ENCODE data around the gene SEC22A. TPM values are rescaled to one million over a fixed set of nuclear protein-coding genes. Genes with fewer than 3 reads are reported as not detected.

SEC22A gene
- total and polyA plus RNA-seq, 4 donors = 6.9 to 47.7 (median 11.9) TPM

DNA sequence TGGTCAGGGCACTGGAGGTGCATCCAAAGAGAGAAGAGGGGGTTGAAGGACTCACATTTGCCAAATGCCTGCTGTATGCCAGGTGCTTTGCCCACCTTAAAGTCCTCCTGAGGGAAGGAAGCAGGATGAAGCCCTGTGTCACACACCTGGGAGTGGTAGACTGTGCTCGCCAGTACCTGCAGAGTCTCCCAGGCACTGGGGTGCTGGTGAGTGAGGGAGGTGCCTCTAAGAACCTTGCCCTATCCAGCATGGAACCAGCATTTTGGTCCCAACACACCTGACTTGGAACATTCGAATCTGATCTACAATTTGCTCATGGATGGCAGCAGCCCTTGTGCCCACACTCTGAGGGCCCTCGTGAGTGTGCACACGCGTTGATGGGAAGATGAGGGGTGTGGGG is 76.7 kb downstream of the SEC22A start:
- Histone ChIP-seq H3K9ac (ENCODE audit: insufficient read depth in 1 of 2, low read length in 2 of 2) (no peak overlapping the region), H3K27ac (ENCODE audit: low read depth in 1 of 2, low read length in 1 of 2) (no peak overlapping the region), H3K4me3 (no peak overlapping the region), H3K36me3 (ENCODE audit: control insufficient read depth in 4 of 4, insufficient read depth in 4 of 4, low read length in 4 of 4) (peaks cover 0 to 4% (median 0%) of the 10 kb centered on the region in 4 donors), H3K9me3 (ENCODE audit: control insufficient read depth in 4 of 4, insufficient read depth in 3 of 4, low read length in 3 of 4) (no peaks in the 10 kb centered on the region), H3K27me3 (ENCODE audit: control insufficient read depth in 3 of 3, insufficient read depth in 3 of 3, low read length in 2 of 3) (no peaks in the 10 kb centered on the region), H3K4me1 (ENCODE audit: control insufficient read depth in 5 of 5, insufficient read depth in 5 of 5, low read length in 5 of 5) (peaks cover 0 to 7% (median 0%) of the 10 kb centered on the region in 5 donors)
- ATAC-seq (ENCODE audit: insufficient read depth, low FRiP score) = no peak
- 89 to 92% methylated on average over 5 of the region's 5 CpGs for WGBS, 2 donors
- no peak for DNase-seq
- TF ChIP-seq, protein P1, sequence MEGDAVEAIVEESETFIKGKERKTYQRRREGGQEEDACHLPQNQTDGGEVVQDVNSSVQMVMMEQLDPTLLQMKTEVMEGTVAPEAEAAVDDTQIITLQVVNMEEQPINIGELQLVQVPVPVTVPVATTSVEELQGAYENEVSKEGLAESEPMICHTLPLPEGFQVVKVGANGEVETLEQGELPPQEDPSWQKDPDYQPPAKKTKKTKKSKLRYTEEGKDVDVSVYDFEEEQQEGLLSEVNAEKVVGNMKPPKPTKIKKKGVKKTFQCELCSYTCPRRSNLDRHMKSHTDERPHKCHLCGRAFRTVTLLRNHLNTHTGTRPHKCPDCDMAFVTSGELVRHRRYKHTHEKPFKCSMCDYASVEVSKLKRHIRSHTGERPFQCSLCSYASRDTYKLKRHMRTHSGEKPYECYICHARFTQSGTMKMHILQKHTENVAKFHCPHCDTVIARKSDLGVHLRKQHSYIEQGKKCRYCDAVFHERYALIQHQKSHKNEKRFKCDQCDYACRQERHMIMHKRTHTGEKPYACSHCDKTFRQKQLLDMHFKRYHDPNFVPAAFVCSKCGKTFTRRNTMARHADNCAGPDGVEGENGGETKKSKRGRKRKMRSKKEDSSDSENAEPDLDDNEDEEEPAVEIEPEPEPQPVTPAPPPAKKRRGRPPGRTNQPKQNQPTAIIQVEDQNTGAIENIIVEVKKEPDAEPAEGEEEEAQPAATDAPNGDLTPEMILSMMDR (IDR thresholded peaks at IDR 0.05; ENCODE audit: control extremely low read depth, extremely low read depth) = no peak

GRCh38 chr3:123279121-123279520 is 77.4 kb downstream of the SEC22A start:
- WGBS, 2 donors = 77% methylated on average over 7 of the region's 7 CpGs
- Histone ChIP-seq H3K27me3 (ENCODE audit: control insufficient read depth in 3 of 3, insufficient read depth in 3 of 3, low read length in 2 of 3) (no peaks in the 10 kb centered on the region), H3K4me3 (no peak overlapping the region), H3K4me1 (ENCODE audit: control insufficient read depth in 5 of 5, insufficient read depth in 5 of 5, low read length in 5 of 5) (peaks cover 0 to 7% (median 0%) of the 10 kb centered on the region in 5 donors), H3K27ac (ENCODE audit: low read depth in 1 of 2, low read length in 1 of 2) (no peak overlapping the region), H3K9ac (ENCODE audit: insufficient read depth in 1 of 2, low read length in 2 of 2) (no peak overlapping the region), H3K9me3 (ENCODE audit: control insufficient read depth in 4 of 4, insufficient read depth in 3 of 4, low read length in 3 of 4) (no peaks in the 10 kb centered on the region), H3K36me3 (ENCODE audit: control insufficient read depth in 4 of 4, insufficient read depth in 4 of 4, low read length in 4 of 4) (peaks cover 0 to 4% (median 0%) of the 10 kb centered on the region in 4 donors)
- DNase-seq (no peak), ATAC-seq (ENCODE audit: insufficient read depth, low FRiP score) (no peak)
- TF ChIP-seq, protein P1 (IDR thresholded peaks at IDR 0.05; ENCODE audit: control extremely low read depth, extremely low read depth) = no peak

- no peak for ATAC-seq (ENCODE audit: insufficient read depth, low FRiP score)
Observed at GRCh38 chr3:123281406-123281805, 79.7 kb downstream of the SEC22A start.

More at GRCh38 chr3:123281406-123281805, 79.7 kb downstream of the SEC22A start:
- H3K9me3 ChIP-seq (ENCODE audit: control insufficient read depth in 4 of 4, insufficient read depth in 3 of 4, low read length in 3 of 4) = no peaks in the 10 kb centered on the region
- 95% methylated on average over 3 of the region's 3 CpGs for WGBS, 2 donors
- no peak for DNase-seq
- peaks cover 0 to 7% (median under 1%) of the 10 kb centered on the region in 4 donors for H3K36me3 ChIP-seq (ENCODE audit: control insufficient read depth in 4 of 4, insufficient read depth in 4 of 4, low read length in 4 of 4)
- peaks cover 0 to 7% (median 0%) of the 10 kb centered on the region in 5 donors for H3K4me1 ChIP-seq (ENCODE audit: control insufficient read depth in 5 of 5, insufficient read depth in 5 of 5, low read length in 5 of 5)
- H3K27me3 ChIP-seq (ENCODE audit: control insufficient read depth in 3 of 3, insufficient read depth in 3 of 3, low read length in 2 of 3) = no peaks in the 10 kb centered on the region
- no peak overlapping the region for H3K27ac ChIP-seq (ENCODE audit: low read depth in 1 of 2, low read length in 1 of 2)
- no peak overlapping the region for H3K9ac ChIP-seq (ENCODE audit: insufficient read depth in 1 of 2, low read length in 2 of 2)
- TF ChIP-seq, protein P1 (IDR thresholded peaks at IDR 0.05; ENCODE audit: control extremely low read depth, extremely low read depth) = no peak
- no peak overlapping the region for H3K4me3 ChIP-seq

Measured in lung (tissue), 12 donors.